Mononuclear cell (primary cell): ENCODE data around the gene FECH. TPM values are rescaled to one million over a fixed set of nuclear protein-coding genes. Genes with fewer than 3 reads are reported as not detected.
"Not testable (repeated sequence)": the region's sequence is repeated elsewhere in the genome, so short reads cannot be mapped to it uniquely, and the experiment has no call there.

Experiments
- H3K27me3 ChIP-seq: 2 replicates; pipeline ENCODE4 v1.6.0; 2011; ENCODE audit warnings: low read length, control low read depth; ENCODE audit not compliant: insufficient read depth
- H3K4me1 ChIP-seq: 2 replicates; pipeline ENCODE4 v1.5.1; 2011; ENCODE audit warnings: mild to moderate bottlenecking, low read length, control low read depth; ENCODE audit not compliant: insufficient read depth
- H3K4me3 ChIP-seq: 2 replicates; pipeline ENCODE4 v1.5.1; 2011; ENCODE audit warnings: mild to moderate bottlenecking, low read length, moderate library complexity
- H3K9me3 ChIP-seq: 2 replicates; pipeline ENCODE4 v1.5.1; 2011; ENCODE audit warnings: low read depth, mild to moderate bottlenecking, control low read depth, low read length
- total RNA-seq: library from RNA; depleted of rRNA; stranded (reverse); fragments of >200 nt; gene quantifications from one replicate; pipeline ENCODE4 v1.2.3, GENCODE V29; 2012

Gene FECH, protein sequence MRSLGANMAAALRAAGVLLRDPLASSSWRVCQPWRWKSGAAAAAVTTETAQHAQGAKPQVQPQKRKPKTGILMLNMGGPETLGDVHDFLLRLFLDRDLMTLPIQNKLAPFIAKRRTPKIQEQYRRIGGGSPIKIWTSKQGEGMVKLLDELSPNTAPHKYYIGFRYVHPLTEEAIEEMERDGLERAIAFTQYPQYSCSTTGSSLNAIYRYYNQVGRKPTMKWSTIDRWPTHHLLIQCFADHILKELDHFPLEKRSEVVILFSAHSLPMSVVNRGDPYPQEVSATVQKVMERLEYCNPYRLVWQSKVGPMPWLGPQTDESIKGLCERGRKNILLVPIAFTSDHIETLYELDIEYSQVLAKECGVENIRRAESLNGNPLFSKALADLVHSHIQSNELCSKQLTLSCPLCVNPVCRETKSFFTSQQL
- 9.1 TPM for total RNA-seq

DNA sequence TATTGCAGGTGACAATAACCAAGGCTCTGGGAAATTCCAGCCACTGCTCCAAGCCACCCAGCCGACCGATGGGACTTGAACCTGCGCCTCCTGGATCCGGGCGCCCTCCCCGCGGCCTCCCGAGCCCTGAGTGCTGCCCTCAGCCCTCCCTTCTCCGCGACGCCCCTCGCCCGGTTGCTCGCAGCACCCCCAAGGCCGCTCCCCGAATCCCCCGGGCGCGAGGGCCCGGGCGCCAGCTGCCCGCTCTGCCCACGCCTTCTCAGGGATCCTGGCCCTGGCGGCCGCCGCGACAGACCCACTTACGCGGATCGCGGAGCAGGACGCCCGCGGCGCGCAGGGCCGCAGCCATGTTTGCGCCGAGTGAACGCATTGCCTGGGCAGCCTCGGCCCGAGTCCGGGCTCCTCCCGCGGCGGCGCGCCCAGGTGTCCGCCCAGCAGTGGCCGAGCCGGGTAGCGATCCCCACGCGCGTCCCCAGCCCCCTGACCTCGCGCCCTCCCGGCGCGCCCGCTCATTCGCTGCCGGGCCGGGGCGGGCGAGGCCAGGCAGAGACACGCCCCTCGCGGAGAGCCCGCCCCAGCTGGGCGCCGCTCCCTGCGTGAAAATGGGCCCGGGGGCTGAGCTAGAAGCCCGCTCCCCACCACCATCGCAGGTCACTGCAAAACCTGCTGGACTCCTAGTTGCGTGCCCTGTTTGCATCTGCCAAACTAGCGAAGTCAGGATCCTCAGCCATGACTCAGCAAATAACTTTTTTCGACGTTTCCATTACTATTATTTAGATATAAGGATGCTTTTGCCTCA, at the start of gene FECH:
FECH (minus strand) TSS at position 452 of the 799 bp plus-strand sequence; CDS start at position 370, 82 bp downstream.
- no peaks in the 10 kb centered on the region for H3K9me3 ChIP-seq
- peak within 1 kb of the TSS; percentile 67 for H3K4me3 ChIP-seq
- no peaks in the 10 kb centered on the region for H3K27me3 ChIP-seq

DNA sequence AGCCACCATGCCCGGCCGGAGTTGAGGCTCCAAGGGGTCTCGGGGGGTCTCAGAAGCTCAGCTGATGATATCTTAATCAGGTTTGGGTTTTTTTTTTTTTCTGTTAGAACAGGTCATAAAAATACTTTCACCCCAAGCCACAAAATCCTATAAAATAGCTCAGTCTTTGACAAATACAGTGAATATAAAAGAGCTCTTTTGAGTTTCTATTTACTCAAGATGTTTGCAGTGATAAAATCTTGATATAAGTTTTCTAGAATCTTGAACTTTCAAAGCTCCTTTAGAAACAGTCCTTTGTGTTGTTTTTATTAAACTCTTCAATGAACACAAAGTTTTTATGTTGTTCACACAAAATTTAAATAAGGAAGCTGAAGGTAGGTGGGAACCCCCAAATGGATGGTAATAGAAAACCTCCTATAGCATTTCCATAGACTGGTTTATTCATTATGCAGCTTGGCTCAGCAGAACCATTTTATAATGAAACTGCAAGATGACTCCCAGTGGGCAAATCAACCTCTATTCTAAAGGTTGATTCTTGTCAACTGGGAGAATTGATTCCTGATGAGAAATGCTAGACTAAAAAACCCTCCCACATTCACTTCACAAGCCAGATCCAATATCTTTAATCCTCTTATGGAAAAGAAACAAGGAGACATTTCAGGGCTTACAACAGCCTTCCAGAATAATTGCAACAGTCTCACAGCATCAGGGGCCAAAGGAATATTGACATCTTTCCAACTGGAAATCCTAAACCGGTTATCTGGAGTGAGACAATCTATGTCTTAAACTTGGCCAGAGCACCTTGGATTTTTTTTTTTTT, 48.7 kb upstream of the FECH start:
- Histone ChIP-seq H3K4me1 (peaks cover 14% of the 10 kb centered on the region), H3K9me3 (no peaks in the 10 kb centered on the region), H3K27me3 (no peaks in the 10 kb centered on the region), H3K4me3 (no peak overlapping the region)

More for the DNA sequence above, at the start of gene FECH:
- H3K4me1 ChIP-seq, result peaks cover 18% of the 10 kb centered on the region

DNA sequence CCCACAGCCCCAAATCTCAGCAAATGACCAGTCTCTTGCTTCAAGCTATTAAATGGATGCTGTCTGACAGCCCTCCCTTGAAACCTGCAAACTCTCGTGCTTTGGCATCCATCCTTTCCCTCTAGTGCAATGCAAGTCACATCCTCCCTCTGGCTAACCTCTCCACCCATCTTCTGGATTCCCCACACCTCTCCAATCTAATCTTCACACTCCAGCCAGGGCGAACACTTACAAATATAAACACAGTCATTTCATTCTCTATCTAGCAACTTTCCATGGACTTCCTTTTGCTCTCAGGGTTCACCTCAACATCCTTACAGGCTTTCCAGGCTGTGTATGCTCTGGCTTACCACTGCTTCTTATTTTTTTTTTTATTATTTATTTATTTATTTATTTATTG, 45.2 kb upstream of the FECH start:
- H3K27me3 ChIP-seq, result no peaks in the 10 kb centered on the region
- peak overlapping the region; percentile 2 for H3K4me3 ChIP-seq
- H3K9me3 ChIP-seq, result no peaks in the 10 kb centered on the region
- H3K4me1 ChIP-seq, result peaks cover 20% of the 10 kb centered on the region

DNA sequence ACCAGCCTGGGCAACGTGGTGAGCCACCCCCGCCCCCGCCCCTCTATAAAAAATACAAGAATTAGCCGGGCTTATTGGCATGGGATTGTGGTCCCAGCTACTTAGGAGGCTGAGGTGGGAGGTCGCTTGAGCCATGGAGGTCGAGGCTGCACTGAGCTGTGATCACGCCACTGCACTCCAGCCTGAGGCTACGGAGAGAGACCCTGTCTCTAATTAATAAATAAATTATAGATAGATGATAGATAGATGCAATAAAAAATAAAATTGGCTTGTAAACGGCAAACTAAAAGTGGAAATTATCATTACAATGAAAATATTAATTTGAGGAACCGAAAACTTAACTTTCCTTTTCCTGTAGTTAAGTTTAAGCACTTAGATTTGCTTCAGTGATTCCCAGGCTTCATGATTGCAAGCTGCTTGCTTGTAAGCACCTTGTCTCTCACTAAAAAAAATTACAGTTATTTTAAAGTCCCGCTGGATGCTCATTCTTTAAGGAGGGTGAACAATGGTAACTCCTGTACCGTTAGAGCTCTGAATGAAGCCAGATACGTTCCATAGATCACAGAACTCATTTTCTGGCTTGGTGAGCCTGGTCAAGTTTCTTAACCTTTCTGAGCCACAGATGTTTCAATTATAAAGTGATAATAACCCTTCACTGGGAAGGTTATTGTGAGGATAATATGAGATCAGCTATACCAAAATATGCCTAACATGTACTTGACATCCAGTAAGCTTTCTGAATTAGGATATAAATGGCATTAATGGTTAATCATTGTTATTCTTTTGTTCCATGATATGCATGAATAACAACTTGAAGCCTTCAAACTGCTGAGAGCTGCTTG, 44.5 kb upstream of the FECH start:
- Histone ChIP-seq H3K27me3 (no peaks in the 10 kb centered on the region), H3K4me3 (peak overlapping the region; percentile 69), H3K4me1 (peaks cover 20% of the 10 kb centered on the region)

DNA sequence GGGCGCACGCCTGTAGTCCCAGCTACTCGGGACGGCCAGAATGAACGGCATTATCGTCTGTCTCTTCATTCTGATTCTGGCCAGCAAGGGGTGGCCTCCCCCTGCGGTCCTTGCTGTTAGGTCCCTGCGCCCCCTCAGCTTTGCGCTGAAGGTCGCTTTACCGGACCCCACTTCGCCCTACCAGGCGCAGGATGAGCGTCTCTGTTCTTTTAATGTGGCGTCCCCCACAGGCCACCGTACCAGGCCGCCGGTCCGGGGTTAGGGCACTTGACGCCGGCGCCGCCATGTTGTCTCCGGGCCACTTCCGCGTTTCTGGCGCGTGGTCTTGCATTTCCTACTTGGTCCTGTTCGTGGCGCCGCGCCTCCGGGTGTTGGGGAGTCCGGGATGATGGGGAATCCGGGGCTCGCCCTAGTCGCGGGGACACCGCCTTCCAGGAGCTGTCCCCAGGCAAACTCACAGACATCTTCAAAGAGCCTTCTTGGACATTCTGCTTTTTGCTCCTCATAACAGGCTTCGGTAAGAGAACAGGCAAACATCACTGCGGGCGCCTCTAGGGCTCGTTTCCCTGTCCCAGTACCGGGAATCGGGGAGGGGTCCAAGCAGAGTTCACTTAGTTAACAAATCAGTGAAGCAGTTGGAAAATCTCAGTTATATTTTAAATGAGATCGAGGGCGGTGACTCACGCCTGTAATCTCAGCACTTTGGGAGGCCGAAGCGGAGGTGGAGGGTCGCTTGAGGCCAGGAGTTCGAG, 43.7 kb upstream of the FECH start:
- Histone ChIP-seq H3K4me3 (peak overlapping the region; percentile 69), H3K27me3 (no peaks in the 10 kb centered on the region), H3K9me3 (no peaks in the 10 kb centered on the region), H3K4me1 (peaks cover 20% of the 10 kb centered on the region)

More for the DNA sequence above, 44.5 kb upstream of the FECH start:
- no peaks in the 10 kb centered on the region for H3K9me3 ChIP-seq

DNA sequence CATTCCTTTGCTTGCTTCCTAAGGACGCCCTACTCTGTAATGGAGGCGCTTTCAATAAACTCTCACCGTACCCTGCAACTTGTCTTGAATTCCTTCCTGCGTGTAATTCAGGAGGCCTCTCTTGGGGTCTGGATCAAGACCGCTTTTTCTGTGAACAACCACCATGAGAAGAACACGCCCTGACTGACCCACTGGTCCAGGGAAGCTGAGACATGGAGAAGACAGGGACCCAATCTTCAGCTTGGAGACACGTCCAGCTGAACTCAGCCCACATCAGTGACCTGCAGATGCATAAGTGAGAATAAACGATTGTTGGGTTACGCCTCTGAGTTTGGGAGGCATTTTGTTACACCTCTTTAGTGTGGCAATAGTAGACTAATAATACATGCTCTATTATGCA, 42.9 kb upstream of the FECH start:
- no peaks in the 10 kb centered on the region for H3K27me3 ChIP-seq
- H3K4me1 ChIP-seq, result peaks cover 20% of the 10 kb centered on the region
- no peaks in the 10 kb centered on the region for H3K9me3 ChIP-seq
- H3K4me3 ChIP-seq, result no peak overlapping the region

DNA sequence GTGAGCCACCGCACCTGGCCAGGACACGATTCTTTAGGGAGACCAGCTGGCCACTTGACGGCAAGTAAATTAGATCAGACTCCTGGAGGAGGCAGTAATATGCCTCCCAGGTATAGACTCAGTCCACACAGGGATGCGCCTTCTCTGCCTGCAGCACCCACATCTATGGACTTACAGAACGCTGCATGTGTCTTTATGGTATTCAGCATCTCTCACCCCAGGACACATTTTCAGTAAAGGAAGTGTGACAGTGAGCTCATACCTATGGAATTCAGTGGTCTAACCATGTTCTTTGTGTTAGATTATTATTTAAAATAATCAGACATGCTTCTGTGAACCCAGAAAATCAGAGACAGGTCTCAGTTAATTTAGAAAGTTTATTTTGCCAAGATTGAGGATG, 41.0 kb upstream of the FECH start:
- Histone ChIP-seq H3K4me1 (peaks cover 21% of the 10 kb centered on the region), H3K4me3 (no peak overlapping the region), H3K27me3 (no peaks in the 10 kb centered on the region), H3K9me3 (no peaks in the 10 kb centered on the region)

DNA sequence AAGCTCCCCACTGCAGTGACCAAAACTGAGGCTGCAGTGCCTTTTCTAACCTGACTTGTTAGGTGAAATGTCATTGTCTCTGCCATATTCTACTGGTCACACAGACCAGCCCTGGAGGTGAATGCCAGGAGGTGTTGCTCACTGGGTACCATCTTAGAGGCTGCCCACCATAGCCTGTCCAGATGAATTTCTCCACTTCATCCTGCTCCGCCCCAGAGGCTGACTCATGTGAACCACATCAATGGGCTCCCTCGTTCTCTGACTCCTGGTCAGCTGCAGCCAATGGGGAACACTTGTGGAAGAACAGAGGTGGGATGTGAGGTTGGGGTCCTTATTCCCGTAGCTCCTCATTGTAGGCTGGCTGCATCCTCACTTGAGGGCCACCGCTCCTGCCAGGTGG, 38.5 kb upstream of the FECH start:
- Histone ChIP-seq H3K27me3 (no peaks in the 10 kb centered on the region), H3K4me1 (peaks cover 22% of the 10 kb centered on the region), H3K4me3 (no peak overlapping the region), H3K9me3 (no peaks in the 10 kb centered on the region)

DNA sequence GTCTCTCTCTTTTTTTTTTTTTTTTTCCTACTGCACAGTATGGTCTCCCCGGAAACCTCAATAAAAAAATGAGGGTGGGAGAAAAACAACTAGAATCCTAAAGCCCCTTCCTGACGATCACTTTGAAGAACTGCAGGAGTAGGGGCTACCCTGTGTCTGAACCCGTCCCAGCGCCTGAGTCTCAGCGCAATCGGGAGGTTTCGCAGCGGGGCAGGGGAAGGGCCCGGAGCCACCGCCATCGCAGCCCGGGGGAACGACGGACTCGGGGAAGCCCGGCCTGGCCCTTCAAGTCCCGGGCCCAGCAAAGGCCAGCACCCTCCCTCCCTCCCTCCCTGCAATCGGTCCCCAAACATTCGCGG, 34.7 kb upstream of the FECH start:
- peaks cover 35% of the 10 kb centered on the region for H3K4me1 ChIP-seq
- no peaks in the 10 kb centered on the region for H3K27me3 ChIP-seq
- no peaks in the 10 kb centered on the region for H3K9me3 ChIP-seq
- H3K4me3 ChIP-seq, result peak overlapping the region; percentile 82

DNA sequence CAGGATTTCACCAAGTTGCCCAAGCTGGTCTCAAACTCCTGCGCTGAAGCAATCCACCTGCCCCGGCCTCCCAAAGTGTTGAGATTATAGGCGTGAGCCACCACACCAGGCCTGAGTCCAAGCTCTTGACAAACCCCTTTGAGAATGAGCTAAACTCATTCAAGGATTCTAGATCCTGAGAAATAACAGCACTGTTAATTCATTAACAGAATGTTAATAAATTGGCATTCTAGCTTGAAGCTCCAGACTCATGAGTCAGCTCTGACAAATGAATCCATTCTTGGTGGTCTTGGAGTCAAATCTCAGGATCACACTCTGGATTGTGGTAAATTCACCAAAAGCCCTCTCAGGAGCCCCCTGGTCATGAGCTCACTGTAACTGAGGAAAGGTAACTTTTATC, 33.4 kb upstream of the FECH start:
- no peak overlapping the region for H3K4me3 ChIP-seq
- no peaks in the 10 kb centered on the region for H3K9me3 ChIP-seq
- H3K27me3 ChIP-seq, result no peaks in the 10 kb centered on the region
- peaks cover 35% of the 10 kb centered on the region for H3K4me1 ChIP-seq

DNA sequence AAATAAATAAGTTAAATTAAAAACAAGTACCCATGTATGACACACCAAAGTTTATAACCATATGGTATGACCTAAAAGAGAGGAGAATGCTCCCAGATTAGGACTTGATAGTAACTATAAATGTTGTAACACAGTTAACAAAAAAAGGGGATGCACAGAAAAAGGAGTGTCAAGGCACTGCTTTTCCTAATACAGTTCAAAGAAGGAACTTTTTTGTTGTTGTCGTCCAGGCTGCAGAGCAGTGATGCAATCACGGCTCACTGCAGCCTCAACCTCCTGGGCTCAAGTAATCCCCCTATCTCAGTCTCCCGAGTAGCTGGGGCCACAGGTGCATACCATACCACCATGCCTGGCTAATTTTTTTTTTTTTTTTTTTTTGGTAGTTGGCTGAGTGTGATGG, 32.4 kb upstream of the FECH start:
- Histone ChIP-seq H3K27me3 (no peaks in the 10 kb centered on the region), H3K4me3 (no peak overlapping the region), H3K4me1 (peaks cover 35% of the 10 kb centered on the region), H3K9me3 (no peaks in the 10 kb centered on the region)

DNA sequence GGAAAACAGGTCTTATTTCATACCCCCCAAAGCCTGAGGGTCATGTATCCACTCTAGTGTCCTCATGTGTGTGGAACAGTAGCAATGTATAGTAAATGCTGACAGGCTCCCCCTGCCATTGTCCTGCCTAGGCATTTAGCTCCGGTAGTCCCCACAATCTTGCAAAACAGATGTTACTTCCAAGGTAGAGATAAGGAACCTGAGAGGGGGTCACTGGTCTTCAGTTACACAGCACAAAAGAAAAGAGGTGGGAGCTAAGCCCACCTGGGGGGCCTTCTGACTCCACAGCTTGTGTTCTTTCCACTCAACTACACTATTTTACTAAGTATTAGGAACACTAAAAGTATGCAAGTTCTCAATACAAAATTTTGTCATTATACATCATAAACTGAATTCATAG, 17.4 kb upstream of the FECH start:
- H3K4me1 ChIP-seq, result no peaks in the 10 kb centered on the region
- H3K4me3 ChIP-seq, result no peak overlapping the region
- no peaks in the 10 kb centered on the region for H3K9me3 ChIP-seq
- H3K27me3 ChIP-seq, result no peaks in the 10 kb centered on the region

DNA sequence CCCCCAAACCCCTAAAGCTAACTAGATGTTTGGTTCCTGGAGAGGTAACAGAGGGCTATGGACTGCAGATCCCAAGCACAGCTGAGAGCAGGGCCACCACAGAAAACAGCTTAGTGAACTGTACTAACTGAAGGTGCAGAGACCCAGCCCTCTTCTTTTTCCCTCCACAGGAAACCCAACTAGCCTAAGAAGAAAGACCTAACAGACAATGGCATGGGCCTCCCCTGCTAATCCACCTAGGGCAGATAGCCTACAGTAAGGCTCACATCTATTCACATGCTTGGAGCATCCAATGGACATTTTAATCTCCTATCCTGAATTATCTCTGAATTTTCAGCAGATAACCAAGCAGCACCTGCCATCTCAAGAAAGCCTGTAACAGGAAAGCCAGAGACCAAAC, 8.8 kb upstream of the FECH start:
- no peaks in the 10 kb centered on the region for H3K27me3 ChIP-seq
- no peak overlapping the region for H3K4me3 ChIP-seq
- H3K4me1 ChIP-seq, result no peaks in the 10 kb centered on the region
- no peaks in the 10 kb centered on the region for H3K9me3 ChIP-seq

DNA sequence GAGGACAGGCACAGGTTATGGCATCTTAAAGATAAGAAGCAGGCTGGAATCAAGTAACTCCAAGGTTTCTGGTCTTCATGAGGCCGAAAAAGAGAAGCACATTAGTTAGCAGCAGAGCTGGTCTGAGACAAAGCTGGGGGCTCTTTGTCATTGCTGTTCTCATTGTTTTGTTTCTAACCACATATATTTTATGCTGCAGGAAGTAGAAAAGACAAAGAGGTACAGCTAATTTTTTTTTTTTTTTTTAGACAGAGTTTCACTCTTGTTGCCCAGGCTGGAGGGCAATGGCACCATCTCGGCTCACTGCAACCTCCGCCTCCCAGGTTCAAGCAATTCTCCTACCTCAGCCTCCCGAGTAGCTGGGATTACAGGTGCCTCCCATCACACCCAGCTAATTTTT, 6.2 kb upstream of the FECH start:
- H3K9me3 ChIP-seq, H3K4me3 ChIP-seq, H3K4me1 ChIP-seq, H3K27me3 ChIP-seq: not testable (repeated sequence)
